Mesendoderm (in vitro differentiated cells): Measurements from ENCODE around the gene CXADR.

Source experiments
- DNase-seq: peaks from one replicate; pipeline ENCODE4 v3.0.0; 2013
- H2AK5ac ChIP-seq: 2 replicates; pipeline ENCODE4 v1.6.1; 2013; ENCODE audit warnings: low read length, inconsistent platforms
- H2BK120ac ChIP-seq: 2 replicates; pipeline ENCODE4 v1.6.1; 2013; ENCODE audit warnings: low read depth, mild to moderate bottlenecking, low read length, moderate library complexity, mixed read lengths
- H2BK15ac ChIP-seq: replicated peaks from 2 replicates; pipeline ENCODE4 v1.6.1; 2013; ENCODE audit warnings: low read depth, mild to moderate bottlenecking, moderate library complexity
- H2BK5ac ChIP-seq: 2 replicates; pipeline ENCODE4 v1.6.1; 2013; ENCODE audit warnings: low read length, inconsistent platforms
- H3K18ac ChIP-seq: 2 replicates; pipeline ENCODE4 v1.6.1; 2013; ENCODE audit warnings: mild to moderate bottlenecking, low read length, mixed read lengths
- H3K23ac ChIP-seq: one replicate; pipeline ENCODE4 v1.6.1; 2013; ENCODE audit warnings: low read length
- H3K27ac ChIP-seq: 2 replicates; pipeline ENCODE4 v1.5.1; 2013; ENCODE audit warnings: low read depth, mild to moderate bottlenecking, inconsistent platforms, low read length, moderate library complexity
- H3K27me3 ChIP-seq: 2 replicates; pipeline ENCODE4 v1.6.1; 2013; ENCODE audit warnings: low read length, control low read depth, mild to moderate bottlenecking, inconsistent platforms; ENCODE audit not compliant: insufficient read depth, poor library complexity
- H3K36me3 ChIP-seq: 2 replicates; pipeline ENCODE4 v1.6.1; 2013; ENCODE audit warnings: low read length, inconsistent platforms; ENCODE audit not compliant: control insufficient read depth, insufficient read depth
- H3K4ac ChIP-seq: one replicate; pipeline ENCODE4 v1.6.1; 2013; ENCODE audit warnings: low read depth, mild to moderate bottlenecking, low read length, moderate library complexity
- H3K4me1 ChIP-seq: 2 replicates; pipeline ENCODE4 v1.6.1; 2013; ENCODE audit warnings: low read depth, low read length, inconsistent platforms; ENCODE audit not compliant: control insufficient read depth
- H3K4me2 ChIP-seq: 2 replicates; pipeline ENCODE4 v1.6.1; 2013; ENCODE audit warnings: low read length
- H3K4me3 ChIP-seq: 2 replicates; pipeline ENCODE4 v1.5.1; 2013; ENCODE audit warnings: mild to moderate bottlenecking, low read length
- H3K56ac ChIP-seq: one replicate; pipeline ENCODE4 v1.6.1; 2013; ENCODE audit warnings: low read length
- H3K79me1 ChIP-seq: 2 replicates; pipeline ENCODE4 v1.6.1; 2013; ENCODE audit warnings: low read length, inconsistent platforms
- H3K79me2 ChIP-seq: 2 replicates; pipeline ENCODE4 v1.6.1; 2013; ENCODE audit warnings: mild to moderate bottlenecking, low read length; ENCODE audit not compliant: control insufficient read depth, insufficient read depth
- H3K9ac ChIP-seq: 2 replicates; pipeline ENCODE4 v1.6.1; 2013; ENCODE audit warnings: low read length, inconsistent platforms
- H4K5ac ChIP-seq: one replicate; pipeline ENCODE4 v1.6.1; 2013; ENCODE audit warnings: low read length
- H4K8ac ChIP-seq: one replicate; pipeline ENCODE4 v1.6.1; 2013; ENCODE audit warnings: low read depth, mild to moderate bottlenecking, control low read depth, low read length, moderate library complexity
- WGBS: extraction: QIAGEN DNeasy Blood & Tissue Kit; methylation state at CpG from one replicate; pipeline ENCODE4 v1.1.7; 2013; ENCODE audit warnings: low lambda C conversion rate, missing lambda C conversion rate; ENCODE audit not compliant: insufficient coverage; ENCODE audit errors: extremely low coverage; 5-methylcytosine and 5-hydroxymethylcytosine counted together

Gene CXADR

DNA sequence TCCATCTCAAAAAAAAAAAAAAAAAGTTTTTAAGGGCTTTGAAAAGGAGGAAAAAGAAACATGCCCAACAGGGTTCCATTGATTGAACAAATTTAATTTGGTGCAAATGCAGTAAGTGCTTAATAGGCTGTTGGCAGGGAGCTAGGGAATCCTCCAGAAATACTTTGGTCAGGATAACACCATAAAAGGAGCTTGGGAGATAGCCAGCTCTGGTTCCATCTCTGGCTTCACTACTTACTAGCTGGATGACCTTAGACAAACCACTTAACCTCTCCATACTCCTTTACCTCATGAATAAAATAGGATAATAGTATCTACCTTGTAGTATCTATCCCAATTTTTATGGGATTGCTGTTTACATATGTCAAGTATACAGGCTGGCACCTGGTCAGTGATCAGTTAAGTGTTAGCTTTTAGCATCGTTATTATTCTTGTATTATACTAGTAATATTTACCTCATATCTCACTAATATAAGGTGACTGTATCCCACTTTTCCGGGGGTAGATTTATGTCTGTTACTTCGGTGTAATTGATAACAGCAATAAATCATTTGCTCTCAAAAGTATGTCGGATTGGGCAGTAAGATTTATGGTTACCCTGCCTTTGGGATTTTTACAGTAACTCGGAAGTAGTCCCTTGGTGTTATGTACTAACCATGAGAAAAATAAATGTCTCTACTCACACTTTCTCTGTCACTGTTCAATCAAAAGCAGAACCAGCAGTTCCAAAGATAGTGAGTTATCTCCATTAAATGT, 63.4 kb downstream of the CXADR start:
- Histone ChIP-seq H3K4me1 (no peaks in the 10 kb centered on the region), H3K4me2 (no peak overlapping the region), H3K56ac (no peak overlapping the region), H3K4me3 (no peak overlapping the region), H3K36me3 (no peaks in the 10 kb centered on the region), H4K8ac (no peak overlapping the region), H3K79me2 (no peaks in the 10 kb centered on the region), H4K5ac (no peak overlapping the region), H3K27ac (no peak overlapping the region), H3K9ac (no peak overlapping the region), H2BK5ac (no peak overlapping the region), H2BK120ac (no peak overlapping the region), H3K4ac (no peak overlapping the region), H3K27me3 (no peaks in the 10 kb centered on the region), H3K79me1 (no peaks in the 10 kb centered on the region), H2AK5ac (no peak overlapping the region), H2BK15ac (no peak overlapping the region), H3K18ac (no peak overlapping the region), H3K23ac (no peak overlapping the region)
- no CpG with 5 or more reads among the region's 5 CpGs for WGBS
- DNase-seq, result no peak

GRCh38 chr21:17577701-17578100, 64.9 kb downstream of the CXADR start:
- no peak overlapping the region for H3K4me2 ChIP-seq
- H2BK15ac ChIP-seq, result no peak overlapping the region
- H3K56ac ChIP-seq, result no peak overlapping the region
- no peak for DNase-seq
- H2BK120ac ChIP-seq, result no peak overlapping the region
- H3K4me1 ChIP-seq, result no peaks in the 10 kb centered on the region
- H2AK5ac ChIP-seq, result no peak overlapping the region
- no peak overlapping the region for H3K9ac ChIP-seq
- no peak overlapping the region for H4K8ac ChIP-seq
- no peaks in the 10 kb centered on the region for H3K79me1 ChIP-seq
- no peaks in the 10 kb centered on the region for H3K79me2 ChIP-seq
- no peak overlapping the region for H3K18ac ChIP-seq
- H3K23ac ChIP-seq, result no peak overlapping the region
- WGBS, result no CpG with 5 or more reads among the region's 1 CpG
- H2BK5ac ChIP-seq, result no peak overlapping the region
- H3K27ac ChIP-seq, result no peak overlapping the region
- H3K4ac ChIP-seq, result no peak overlapping the region
- H3K27me3 ChIP-seq, result no peaks in the 10 kb centered on the region
- no peak overlapping the region for H3K4me3 ChIP-seq
- H3K36me3 ChIP-seq, result no peaks in the 10 kb centered on the region
- no peak overlapping the region for H4K5ac ChIP-seq

GRCh38 chr21:17578162-17578561, 65.3 kb downstream of the CXADR start:
- no CpG with 5 or more reads among the region's 2 CpGs for whole genome bisulfite sequencing
- H3K4ac ChIP-seq, result no peak overlapping the region

DNA sequence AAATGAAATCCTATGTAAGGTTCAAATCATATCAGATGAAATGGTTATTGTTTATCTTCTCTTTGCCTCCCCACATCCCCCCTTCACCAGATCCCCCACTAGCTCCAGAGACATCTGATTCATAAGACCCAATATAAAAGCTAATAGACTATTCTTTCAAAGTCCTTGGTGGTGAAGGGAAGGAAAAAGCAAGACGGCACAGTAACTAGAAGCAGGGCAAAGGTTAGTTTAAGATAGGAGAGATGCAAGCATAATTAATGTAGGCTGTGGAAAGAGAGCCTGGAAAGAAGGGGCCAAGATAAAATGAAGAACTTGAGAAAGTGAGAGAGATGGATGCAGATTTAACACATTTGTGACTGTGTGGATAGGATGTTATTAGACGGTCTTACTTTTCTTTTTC, 66.0 kb downstream of the CXADR start:
- Histone ChIP-seq H3K56ac (no peak overlapping the region), H3K27me3 (no peaks in the 10 kb centered on the region), H3K23ac (no peak overlapping the region), H2BK5ac (no peak overlapping the region), H3K27ac (no peak overlapping the region), H4K5ac (no peak overlapping the region), H3K36me3 (no peaks in the 10 kb centered on the region), H2AK5ac (no peak overlapping the region), H3K79me1 (no peaks in the 10 kb centered on the region), H3K18ac (no peak overlapping the region), H3K9ac (no peak overlapping the region), H3K4ac (no peak overlapping the region), H3K4me3 (no peak overlapping the region), H3K79me2 (no peaks in the 10 kb centered on the region), H4K8ac (no peak overlapping the region), H3K4me2 (no peak overlapping the region), H2BK120ac (no peak overlapping the region), H3K4me1 (no peaks in the 10 kb centered on the region), H2BK15ac (no peak overlapping the region)
- WGBS, result no CpG with 5 or more reads among the region's 2 CpGs
- DNase-seq, result no peak

More at GRCh38 chr21:17578162-17578561, 65.3 kb downstream of the CXADR start:
- no peaks in the 10 kb centered on the region for H3K36me3 ChIP-seq
- H3K9ac ChIP-seq, result no peak overlapping the region
- no peak overlapping the region for H4K8ac ChIP-seq
- H3K4me1 ChIP-seq, result no peaks in the 10 kb centered on the region
- no peak for DNase-seq
- no peak overlapping the region for H3K27ac ChIP-seq
- H2AK5ac ChIP-seq, result no peak overlapping the region
- H3K56ac ChIP-seq, result no peak overlapping the region
- no peak overlapping the region for H3K4me2 ChIP-seq
- no peak overlapping the region for H4K5ac ChIP-seq
- no peak overlapping the region for H3K18ac ChIP-seq
- no peaks in the 10 kb centered on the region for H3K27me3 ChIP-seq
- no peaks in the 10 kb centered on the region for H3K79me2 ChIP-seq
- H3K79me1 ChIP-seq, result no peaks in the 10 kb centered on the region
- no peak overlapping the region for H2BK120ac ChIP-seq
- no peak overlapping the region for H2BK5ac ChIP-seq
- no peak overlapping the region for H3K23ac ChIP-seq
- no peak overlapping the region for H2BK15ac ChIP-seq
- no peak overlapping the region for H3K4me3 ChIP-seq

DNA sequence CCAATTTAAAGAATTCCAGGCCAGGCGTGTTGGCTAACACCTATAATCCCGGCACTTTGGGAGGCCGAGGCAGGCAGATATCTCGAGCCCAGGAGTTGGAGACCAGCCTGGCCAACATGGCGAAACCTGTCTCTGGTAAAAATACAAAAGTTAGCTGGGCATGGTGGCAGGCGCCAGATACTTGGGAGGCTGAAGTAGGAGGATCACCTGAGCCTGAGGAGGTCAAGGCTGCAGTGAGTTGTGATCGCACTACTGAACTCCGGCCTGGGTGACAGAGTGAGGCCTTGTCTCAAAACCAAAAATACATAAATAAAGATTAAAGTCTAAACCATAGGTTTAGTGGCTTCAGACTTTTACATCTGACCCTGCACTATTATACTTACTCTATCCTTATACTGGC, 67.5 kb downstream of the CXADR start:
- no peak overlapping the region for H3K4me3 ChIP-seq
- H2BK5ac ChIP-seq, result no peak overlapping the region
- H2AK5ac ChIP-seq, result no peak overlapping the region
- H3K36me3 ChIP-seq, result no peaks in the 10 kb centered on the region
- no peak overlapping the region for H4K8ac ChIP-seq
- no peaks in the 10 kb centered on the region for H3K79me2 ChIP-seq
- WGBS, result no CpG with 5 or more reads among the region's 8 CpGs
- no peak overlapping the region for H3K27ac ChIP-seq
- no peaks in the 10 kb centered on the region for H3K79me1 ChIP-seq
- H3K4me2 ChIP-seq, result no peak overlapping the region
- no peak overlapping the region for H3K9ac ChIP-seq
- no peak overlapping the region for H2BK15ac ChIP-seq
- H3K56ac ChIP-seq, result no peak overlapping the region
- no peak overlapping the region for H4K5ac ChIP-seq
- H3K23ac ChIP-seq, result no peak overlapping the region
- H3K4ac ChIP-seq, result no peak overlapping the region
- H3K4me1 ChIP-seq, result no peaks in the 10 kb centered on the region
- H3K27me3 ChIP-seq, result no peaks in the 10 kb centered on the region
- no peak overlapping the region for H3K18ac ChIP-seq
- no peak overlapping the region for H2BK120ac ChIP-seq
- no peak for DNase-seq

DNA sequence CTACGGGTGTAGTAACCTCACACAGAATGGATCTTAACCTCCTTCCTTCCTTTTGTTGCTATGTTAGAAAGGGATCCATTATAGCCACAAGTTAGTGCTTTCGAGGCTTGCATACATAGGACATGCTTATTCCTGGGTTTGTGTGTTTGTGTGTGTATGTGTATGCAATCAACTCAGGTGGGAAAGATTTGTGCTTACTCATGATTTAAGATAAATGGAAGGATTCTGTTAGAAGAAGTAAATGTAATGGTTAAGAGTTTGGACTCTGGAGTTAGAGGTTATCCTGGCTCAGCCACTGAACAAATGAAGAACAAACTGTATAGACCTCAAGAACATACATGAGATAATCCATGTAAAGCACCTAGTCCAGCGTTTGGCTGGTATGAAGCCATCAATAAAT, 71.1 kb downstream of the CXADR start:
- Histone ChIP-seq H3K4me1 (no peaks in the 10 kb centered on the region), H4K5ac (no peak overlapping the region), H4K8ac (no peak overlapping the region), H3K4ac (no peak overlapping the region), H3K27ac (no peak overlapping the region), H2BK5ac (no peak overlapping the region), H2BK120ac (no peak overlapping the region), H3K4me2 (no peak overlapping the region), H3K36me3 (no peaks in the 10 kb centered on the region), H3K18ac (no peak overlapping the region), H3K79me1 (no peaks in the 10 kb centered on the region), H3K79me2 (no peaks in the 10 kb centered on the region), H2AK5ac (no peak overlapping the region), H3K27me3 (no peaks in the 10 kb centered on the region), H3K4me3 (no peak overlapping the region), H3K23ac (no peak overlapping the region), H3K56ac (no peak overlapping the region), H2BK15ac (no peak overlapping the region), H3K9ac (no peak overlapping the region)
- no peak for DNase-seq
- no CpG with 5 or more reads among the region's 3 CpGs for WGBS
